ACC112 (cell line): Measurements from ENCODE around the gene GFI1B.
"Not testable (repeated sequence)": the region's sequence is repeated elsewhere in the genome, so short reads cannot be mapped to it uniquely, and the experiment has no call there.

ENCODE experiments used
- H2AFZ ChIP-seq: fragments of 200-600 bp; sonication (generic); one replicate; pipeline ENCODE4 v1.6.0; 2017; ENCODE audit warnings: antibody characterized with exemption, low read length; ENCODE audit not compliant: unreplicated experiment
- H3K27ac ChIP-seq: fragments of 200-600 bp; sonication (generic); 2 replicates; pipeline ENCODE4 v1.5.1; 2014; ENCODE audit warnings: low read depth, mild to moderate bottlenecking, antibody characterized with exemption, low read length, moderate library complexity
- H3K27me3 ChIP-seq: fragments of 200-600 bp; sonication (generic); 2 replicates; pipeline ENCODE4 v1.6.1; 2014; ENCODE audit warnings: mild to moderate bottlenecking, antibody characterized with exemption, low read length, moderate library complexity, mixed read lengths; ENCODE audit not compliant: insufficient read depth
- H3K36me3 ChIP-seq: fragments of 200-600 bp; sonication (generic); 2 replicates; pipeline ENCODE4 v1.6.1; 2016; ENCODE audit warnings: mild to moderate bottlenecking, antibody characterized with exemption, low read length, moderate library complexity, mixed read lengths; ENCODE audit not compliant: insufficient read depth
- H3K4me1 ChIP-seq: fragments of 200-600 bp; sonication (generic); one replicate; pipeline ENCODE4 v1.6.1; 2016; ENCODE audit warnings: low read length, mixed read lengths; ENCODE audit not compliant: insufficient read depth, unreplicated experiment, control insufficient read depth
- H3K4me3 ChIP-seq: fragments of 200-600 bp; sonication (generic); 2 replicates; pipeline ENCODE4 v1.5.1; 2014; ENCODE audit warnings: mild to moderate bottlenecking, low read depth, low read length
- H3K79me2 ChIP-seq: fragments of 200-600 bp; sonication (generic); one replicate; pipeline ENCODE4 v1.6.0; 2016; ENCODE audit warnings: low read length; ENCODE audit not compliant: control insufficient read depth, unreplicated experiment, insufficient read depth

Gene GFI1B

GRCh38 chr9:132984202-132985070 lies 5.9 kb downstream of the GFI1B start:
- Histone ChIP-seq H3K79me2 (no peaks in the 10 kb centered on the region), H3K27me3 (peaks cover 30% of the 10 kb centered on the region), H3K27ac (no peak overlapping the region), H3K36me3 (no peaks in the 10 kb centered on the region), H3K4me1 (peaks cover 9% of the 10 kb centered on the region), H2AFZ (no peak overlapping the region), H3K4me3 (no peak overlapping the region)

DNA sequence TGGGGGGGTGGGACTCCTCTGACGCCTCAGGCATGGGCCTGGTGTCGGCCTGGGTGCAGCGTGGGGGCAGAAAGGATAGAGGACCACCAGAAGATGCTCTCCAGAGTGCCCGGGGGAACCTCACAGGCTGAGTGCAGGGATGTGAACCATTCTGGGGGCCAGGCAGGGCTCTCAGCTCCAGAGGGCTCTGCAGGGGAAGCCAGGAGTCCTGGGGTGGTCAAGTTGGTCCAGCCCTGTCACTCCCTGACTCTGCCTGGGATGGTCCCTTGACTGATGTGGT lies 6.5 kb downstream of the GFI1B start:
- H3K4me3 ChIP-seq = no peak overlapping the region
- no peak overlapping the region for H3K27ac ChIP-seq
- H3K27me3 ChIP-seq = peaks cover 24% of the 10 kb centered on the region
- H3K36me3 ChIP-seq = no peaks in the 10 kb centered on the region
- peaks cover 9% of the 10 kb centered on the region for H3K4me1 ChIP-seq
- no peak overlapping the region for H2AFZ ChIP-seq
- H3K79me2 ChIP-seq = no peaks in the 10 kb centered on the region

GRCh38 chr9:132985489-132985888 lies 7.0 kb downstream of the GFI1B start:
- Histone ChIP-seq H3K4me3 (no peak overlapping the region), H3K27ac (no peak overlapping the region), H2AFZ (no peak overlapping the region), H3K36me3 (no peaks in the 10 kb centered on the region), H3K27me3 (peaks cover 23% of the 10 kb centered on the region), H3K4me1 (peaks cover 9% of the 10 kb centered on the region), H3K79me2 (no peaks in the 10 kb centered on the region)

- H3K36me3 ChIP-seq = no peaks in the 10 kb centered on the region
- no peaks in the 10 kb centered on the region for H3K79me2 ChIP-seq
- H3K27ac ChIP-seq = no peak overlapping the region
- H3K4me3 ChIP-seq = no peak overlapping the region
- H2AFZ ChIP-seq = no peak overlapping the region
- H3K4me1 ChIP-seq = peaks cover 9% of the 10 kb centered on the region
- H3K27me3 ChIP-seq = peaks cover 23% of the 10 kb centered on the region
These were observed 7.6 kb downstream of the GFI1B start for GRCh38 chr9:132986114-132986513.

GRCh38 chr9:132986640-132987620 lies 8.4 kb downstream of the GFI1B start:
- Histone ChIP-seq H3K4me3 (no peak overlapping the region), H3K4me1 (peaks cover 9% of the 10 kb centered on the region), H3K36me3 (no peaks in the 10 kb centered on the region), H3K27ac (no peak overlapping the region), H2AFZ (no peak overlapping the region), H3K79me2 (no peaks in the 10 kb centered on the region), H3K27me3 (peaks cover 25% of the 10 kb centered on the region)

GRCh38 chr9:132988244-132989013 lies 9.9 kb downstream of the GFI1B start:
- peaks cover 9% of the 10 kb centered on the region for H3K4me1 ChIP-seq
- no peaks in the 10 kb centered on the region for H3K36me3 ChIP-seq

GRCh38 chr9:132989014-132989310 lies 10.5 kb downstream of the GFI1B start:
- Histone ChIP-seq H3K27me3 (peaks cover 36% of the 10 kb centered on the region), H2AFZ (no peak overlapping the region), H3K79me2 (no peaks in the 10 kb centered on the region), H3K4me3 (no peak overlapping the region), H3K4me1 (peaks cover 9% of the 10 kb centered on the region), H3K36me3 (no peaks in the 10 kb centered on the region), H3K27ac (no peak overlapping the region)

More at GRCh38 chr9:132988244-132989013, 9.9 kb downstream of the GFI1B start:
- H3K27ac ChIP-seq = no peak overlapping the region
- no peak overlapping the region for H3K4me3 ChIP-seq
- no peak overlapping the region for H2AFZ ChIP-seq
- H3K27me3 ChIP-seq = peaks cover 30% of the 10 kb centered on the region
- no peaks in the 10 kb centered on the region for H3K79me2 ChIP-seq

- Histone ChIP-seq H3K36me3 (no peaks in the 10 kb centered on the region), H3K79me2 (no peaks in the 10 kb centered on the region), H3K27ac (no peak overlapping the region), H3K27me3 (peaks cover 41% of the 10 kb centered on the region), H3K4me3 (no peak overlapping the region), H2AFZ (no peak overlapping the region), H3K4me1 (peaks cover 9% of the 10 kb centered on the region)
These were observed 11.0 kb downstream of the GFI1B start for GRCh38 chr9:132989414-132989996.

- not testable (repeated sequence) for H2AFZ ChIP-seq, H3K36me3 ChIP-seq, H3K27ac ChIP-seq, H3K79me2 ChIP-seq, H3K4me1 ChIP-seq, H3K4me3 ChIP-seq
- peaks cover 44% of the 10 kb centered on the region for H3K27me3 ChIP-seq
These were observed 11.6 kb downstream of the GFI1B start for GRCh38 chr9:132989998-132990557.

DNA sequence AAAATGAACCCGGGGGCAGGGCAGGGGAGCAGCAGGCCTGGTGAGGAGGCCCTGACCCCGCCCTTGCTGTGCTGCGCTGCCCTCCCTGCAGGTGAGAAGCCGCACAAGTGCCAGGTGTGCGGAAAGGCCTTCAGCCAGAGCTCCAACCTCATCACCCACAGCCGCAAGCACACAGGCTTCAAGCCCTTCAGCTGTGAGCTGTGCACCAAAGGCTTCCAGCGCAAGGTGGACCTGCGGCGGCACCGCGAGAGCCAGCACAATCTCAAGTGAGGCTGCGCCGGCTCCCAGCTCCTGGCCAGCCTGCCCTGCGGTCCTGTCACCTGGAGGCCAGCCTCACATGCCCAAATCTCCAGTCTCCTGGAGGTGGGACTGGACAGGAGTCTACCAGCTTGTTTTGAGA lies 12.3 kb downstream of the GFI1B start:
- Histone ChIP-seq H3K36me3 (no peaks in the 10 kb centered on the region), H3K4me3 (no peak overlapping the region), H3K4me1 (peaks cover 9% of the 10 kb centered on the region), H2AFZ (no peak overlapping the region), H3K27me3 (peaks cover 44% of the 10 kb centered on the region), H3K27ac (no peak overlapping the region), H3K79me2 (no peaks in the 10 kb centered on the region)
